CD4-positive, alpha-beta T cell treated with Interleukin-15 for 4 hours (primary cell): ENCODE measurements around the gene RNU4-1.
"Not testable (repeated sequence)": the region's sequence is repeated elsewhere in the genome, so short reads cannot be mapped to it uniquely, and the experiment has no call there.

Experiments
- DNase-seq: peaks from one replicate; pipeline ENCODE4 v3.0.0-alpha.2; 2020; ENCODE audit warnings: low spot score

Gene RNU4-1

DNA sequence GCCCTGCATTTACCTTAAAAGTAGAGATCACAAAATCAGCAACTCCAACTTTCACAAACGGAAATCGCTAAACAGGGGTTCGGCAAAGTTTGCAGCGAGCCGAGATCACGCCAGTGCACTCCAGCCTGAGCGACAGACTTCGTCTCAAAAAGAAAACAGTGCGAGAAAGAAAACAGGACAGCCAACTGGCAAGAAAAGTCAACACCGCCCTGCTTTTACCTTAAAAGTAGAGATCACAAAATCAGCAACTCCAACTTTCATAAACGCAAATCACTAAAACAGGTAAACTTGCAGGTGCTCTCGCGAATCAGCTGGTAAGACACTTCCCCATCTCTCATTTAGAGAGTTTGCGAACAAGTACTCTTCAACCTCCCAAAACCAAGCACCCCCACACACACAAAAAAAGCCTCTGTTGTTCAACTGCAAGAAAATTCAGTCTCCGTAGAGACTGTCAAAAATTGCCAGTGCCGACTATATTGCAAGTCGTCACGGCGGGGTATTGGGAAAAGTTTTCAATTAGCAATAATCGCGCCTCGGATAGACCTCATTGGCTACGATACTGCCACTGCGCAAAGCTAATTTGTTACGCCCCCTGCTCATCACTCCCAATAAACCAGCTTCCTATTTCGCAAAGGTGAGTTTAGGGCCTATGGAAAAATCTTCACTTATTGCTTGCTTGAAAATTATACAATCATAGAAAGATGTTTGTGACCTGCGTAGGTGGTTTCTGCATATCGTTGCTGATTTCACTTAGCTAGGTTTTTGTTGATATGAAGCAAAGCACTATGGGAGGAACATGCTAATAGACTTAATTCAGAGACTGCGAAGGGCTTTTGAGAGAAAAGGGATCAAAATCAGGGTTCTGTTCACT lies at the start of gene RNU4-1:
RNU4-1 (minus strand) TSS at position 577 of the 871 bp plus-strand sequence.
- DNase-seq = peak; percentile 82

DNA sequence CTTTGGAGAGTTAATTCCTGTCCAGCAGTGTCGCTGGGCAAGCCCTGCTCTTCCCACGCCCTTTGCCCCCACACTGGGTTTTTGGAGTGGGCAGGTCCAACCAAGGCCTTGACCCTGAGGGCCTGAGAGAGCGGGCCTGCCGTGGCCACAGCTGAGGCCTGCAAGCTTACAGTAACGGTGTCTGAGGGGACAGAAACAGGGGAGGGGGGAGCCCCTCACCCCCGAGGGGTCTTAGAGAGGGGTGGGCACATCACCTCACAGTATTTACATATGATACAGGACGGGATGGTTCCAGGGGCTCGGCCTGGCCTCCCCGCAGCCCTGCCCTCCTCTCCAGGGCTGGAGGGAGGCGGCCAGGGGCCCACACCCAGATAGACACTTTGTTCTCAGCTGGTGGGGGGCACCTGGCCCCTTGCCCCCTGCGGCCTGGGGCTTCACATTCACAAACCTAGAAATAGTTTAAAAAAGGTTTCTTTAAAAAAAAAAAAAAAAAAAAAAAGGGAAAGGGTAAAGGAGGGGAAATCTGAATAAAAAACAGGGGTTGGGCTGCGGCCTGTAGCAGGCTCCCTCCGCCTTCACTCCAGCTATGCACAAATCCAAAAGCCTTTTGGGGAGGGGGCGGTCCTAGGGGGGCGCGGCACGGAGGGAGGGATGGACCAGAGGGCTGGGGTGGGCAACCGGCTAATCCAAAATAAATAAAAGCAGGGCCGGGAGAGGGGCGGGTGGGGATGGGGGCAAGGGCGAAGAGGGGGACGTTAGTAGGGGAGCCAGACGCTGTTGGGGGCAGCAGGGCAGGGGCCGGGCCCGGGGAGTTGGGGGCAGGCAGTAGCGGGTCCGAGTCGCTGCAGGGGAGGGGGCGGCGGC lies 49.4 kb upstream of the RNU4-1 start:
- DNase-seq = no peak

DNA sequence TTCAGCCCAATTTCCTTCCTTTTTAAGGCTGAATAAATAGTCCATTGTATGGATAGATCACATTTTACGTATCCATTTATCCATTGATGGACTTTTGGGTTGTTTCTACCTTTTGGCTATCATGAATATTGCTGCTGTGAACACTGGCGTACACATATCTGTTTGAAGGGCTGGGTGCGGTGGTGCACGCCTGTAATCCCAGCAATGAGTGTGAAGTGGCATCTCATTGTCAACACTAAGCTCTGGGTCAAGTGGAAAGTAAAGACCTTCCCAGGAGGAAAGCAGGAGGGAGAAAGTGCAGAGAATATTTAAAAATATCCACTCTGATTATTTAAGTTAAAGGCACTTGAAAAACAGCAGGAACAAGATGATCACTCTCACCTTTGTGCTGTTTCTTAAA lies 46.2 kb upstream of the RNU4-1 start:
- DNase-seq = no peak

DNA sequence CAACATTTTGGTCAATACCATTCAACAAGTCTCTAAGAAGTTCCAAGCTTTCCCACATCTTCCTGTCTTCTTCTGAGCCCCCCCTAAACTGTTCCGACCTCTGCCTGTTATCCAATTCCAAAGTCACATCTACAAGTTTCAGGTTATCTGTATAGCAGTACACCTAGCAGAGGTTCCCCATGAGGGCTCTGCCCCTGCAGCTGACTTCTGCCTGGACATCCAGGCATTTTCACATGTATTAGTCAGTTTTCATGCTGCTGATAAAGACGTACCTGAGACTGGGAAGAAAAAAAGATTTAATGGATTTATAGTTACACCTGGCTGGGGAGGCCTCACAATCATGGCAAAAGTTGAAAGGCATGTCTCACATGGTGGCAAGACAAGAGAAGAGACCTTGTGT lies 44.7 kb upstream of the RNU4-1 start:
- no peak for DNase-seq

DNA sequence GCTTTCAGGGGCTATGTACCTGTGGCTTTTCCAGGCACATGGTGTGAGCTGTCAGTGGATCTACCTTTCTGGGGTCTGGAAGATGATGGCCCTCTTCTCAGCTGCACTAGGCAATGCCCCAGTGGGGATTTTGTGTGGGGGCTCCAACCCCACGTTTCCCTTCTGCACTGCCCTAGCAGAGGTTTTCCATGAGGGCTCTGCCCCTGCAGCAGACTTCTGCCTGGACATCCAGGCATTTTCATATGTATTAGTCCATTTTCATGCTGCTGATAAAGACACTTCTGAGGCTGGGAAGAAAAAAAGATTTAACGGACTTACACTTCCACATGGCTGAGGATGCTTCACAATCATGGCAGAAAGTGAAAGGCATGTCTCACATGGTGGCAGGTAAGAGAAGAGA lies 43.4 kb upstream of the RNU4-1 start:
- not testable (repeated sequence) for DNase-seq

DNA sequence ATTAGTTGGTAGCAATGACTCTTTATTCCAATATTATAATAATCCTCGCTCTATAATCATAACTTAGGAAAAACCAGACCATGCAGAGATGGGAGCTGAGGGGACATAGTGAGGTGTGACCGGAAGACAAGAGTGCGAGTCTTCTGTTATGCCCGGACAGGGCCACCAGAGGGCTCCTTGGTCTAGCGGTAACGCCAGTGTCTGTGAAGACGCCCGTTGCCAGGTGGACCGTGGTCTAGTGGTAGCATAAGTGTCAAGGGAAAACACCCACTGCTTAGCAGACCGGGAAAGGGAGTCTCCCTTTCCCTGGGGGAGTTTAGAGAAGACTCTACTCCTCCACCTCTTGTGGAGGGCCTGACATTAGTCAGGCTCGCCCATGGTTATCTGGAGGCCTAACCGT lies 42.4 kb upstream of the RNU4-1 start:
- DNase-seq = peak; percentile 9

DNA sequence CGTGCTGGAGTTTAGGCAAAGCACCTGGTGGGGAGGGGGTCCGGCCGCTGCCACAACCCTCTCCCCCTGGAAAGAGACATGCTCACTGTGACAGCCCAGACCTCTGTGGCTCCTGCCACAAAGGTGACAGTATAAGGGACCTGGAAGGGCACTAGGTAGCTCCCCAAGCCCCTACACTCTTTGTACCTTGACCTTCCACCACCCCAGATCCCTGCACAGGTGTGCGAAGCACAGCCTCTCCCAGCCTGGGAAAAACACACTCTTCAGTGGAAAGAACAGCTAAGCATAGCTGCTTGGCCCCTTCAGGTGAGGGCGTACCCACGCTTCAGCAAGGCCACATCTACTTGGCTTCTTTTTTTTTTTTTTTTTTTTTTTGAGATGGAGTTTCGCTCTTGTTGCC lies 39.5 kb upstream of the RNU4-1 start:
- DNase-seq = no peak

DNA sequence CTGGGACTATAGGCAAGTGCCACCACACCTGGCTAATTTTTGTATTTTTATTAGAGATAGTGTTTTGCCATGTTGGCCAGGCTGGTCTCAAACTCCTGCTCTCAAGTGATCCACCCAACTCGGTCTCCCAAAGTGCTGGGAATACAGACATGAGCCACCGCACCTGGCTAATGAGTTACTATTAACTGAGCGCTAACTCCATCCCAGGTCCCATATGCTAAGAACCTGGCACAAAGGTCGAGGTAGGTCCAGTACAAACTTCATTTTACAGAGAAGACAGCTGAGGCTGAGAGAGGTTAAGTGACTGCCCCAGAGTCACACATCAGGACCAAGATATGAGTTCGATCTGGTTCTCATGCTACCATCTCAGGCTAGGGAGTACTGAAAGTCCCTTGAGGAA lies 39.0 kb upstream of the RNU4-1 start:
- DNase-seq = no peak

DNA sequence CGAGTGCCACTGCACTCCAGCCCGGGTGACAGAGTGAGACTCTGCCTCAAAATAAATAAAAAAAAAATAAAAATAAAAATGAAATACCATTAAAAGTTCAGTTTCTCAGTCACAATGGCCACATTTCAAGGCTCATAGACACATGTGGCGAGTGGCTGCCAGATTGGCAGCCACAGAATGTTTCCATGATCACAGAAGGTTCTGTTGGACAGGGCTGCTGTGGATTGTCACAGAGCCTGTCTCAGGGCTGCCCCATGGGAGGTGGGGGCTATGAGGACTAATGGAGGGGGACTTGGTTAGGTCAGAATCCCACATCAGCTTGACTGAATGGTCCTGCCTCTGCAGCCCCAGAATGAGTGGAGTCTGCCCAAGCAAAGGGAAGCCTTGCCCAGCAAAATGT lies 38.4 kb upstream of the RNU4-1 start:
- DNase-seq = no peak

DNA sequence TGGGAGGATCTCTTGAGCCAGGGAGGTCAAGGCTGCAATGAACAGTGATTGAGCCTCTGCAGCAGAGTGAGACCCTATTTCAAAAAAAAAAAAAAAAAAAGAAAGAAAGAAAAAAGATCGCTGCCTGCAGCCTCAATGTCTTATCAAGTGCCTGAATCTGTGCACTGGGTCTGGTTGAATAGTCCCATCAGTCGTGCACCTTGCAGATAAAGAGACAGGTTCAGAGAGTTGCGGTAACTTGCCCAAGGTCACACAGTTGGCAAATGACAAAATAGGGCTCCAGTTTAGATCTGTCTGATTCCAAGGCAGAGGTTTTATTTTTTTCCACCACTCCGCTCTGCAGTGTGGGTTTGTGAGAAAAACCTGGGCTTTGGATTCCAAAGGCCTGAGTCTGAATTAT lies 35.2 kb upstream of the RNU4-1 start:
- no peak for DNase-seq

DNA sequence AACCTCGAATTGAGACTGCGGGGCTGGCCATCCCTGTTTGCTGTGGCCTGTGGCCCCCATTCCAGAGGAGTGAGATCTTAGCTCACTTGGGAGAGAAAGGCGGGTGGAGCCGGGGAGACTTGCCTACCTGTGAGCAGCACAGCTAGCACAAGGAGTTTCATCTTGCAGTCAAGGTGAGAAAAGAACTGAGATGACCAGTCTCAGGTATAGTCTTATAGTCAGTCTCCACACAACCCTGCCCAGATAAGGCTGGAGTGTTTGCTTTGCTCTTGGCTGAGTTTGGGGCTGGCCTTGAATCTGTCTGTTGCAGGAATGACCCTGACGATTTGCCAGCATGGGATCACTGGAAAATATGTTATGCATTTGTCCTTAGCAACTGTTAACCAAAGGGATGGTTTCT lies 34.6 kb upstream of the RNU4-1 start, which contains the start of gene PLA2G1B:
PLA2G1B (minus strand) TSS at position 187 of the 400 bp plus-strand sequence; CDS start at position 161, 26 bp downstream.
- no peak for DNase-seq

DNA sequence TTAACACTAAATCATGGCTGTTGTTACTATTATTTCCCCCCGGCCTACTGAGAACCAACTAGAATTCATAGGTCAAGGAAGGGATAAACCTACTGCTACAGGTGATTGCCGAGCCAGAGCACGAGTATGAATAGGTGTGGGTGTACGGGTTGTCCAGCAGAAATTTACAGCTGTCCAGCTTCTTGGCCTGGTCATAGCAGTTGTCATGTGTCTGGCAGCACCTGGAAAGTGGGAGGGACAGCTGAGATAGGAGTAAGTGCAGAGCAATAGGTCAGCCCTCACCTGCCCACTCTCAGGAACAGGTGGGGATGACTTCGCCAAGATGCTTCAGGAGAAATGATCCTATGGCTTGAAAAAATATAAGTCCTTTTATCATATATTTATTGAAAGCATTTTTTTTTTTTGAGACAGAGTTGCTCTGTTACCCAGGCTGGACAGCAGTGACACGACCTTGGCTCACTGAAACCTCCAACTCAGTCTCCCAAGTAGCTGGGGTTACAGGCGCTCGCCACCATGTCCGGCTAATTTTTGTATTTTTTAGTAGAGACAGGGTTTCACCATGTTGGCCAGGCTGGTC lies 31.9 kb upstream of the RNU4-1 start:
- no peak for DNase-seq

DNA sequence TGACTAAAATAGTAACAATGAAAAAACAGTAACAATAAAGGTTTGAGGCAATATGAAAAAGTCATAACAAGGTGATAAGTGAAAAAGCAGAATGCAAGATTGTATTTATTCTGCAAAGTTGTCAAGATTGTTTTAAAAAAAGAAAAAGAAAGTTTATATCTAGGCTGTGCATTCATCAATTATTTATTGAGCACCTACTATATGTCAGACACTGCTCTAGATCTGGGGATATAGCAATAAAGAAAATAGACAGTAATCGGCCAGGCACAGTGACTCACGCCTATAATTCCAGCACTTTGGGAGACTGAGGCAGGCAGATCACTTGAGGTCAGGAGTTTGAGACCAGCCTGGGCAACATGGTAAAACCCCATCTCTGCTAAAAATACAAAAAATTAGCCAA lies 30.7 kb upstream of the RNU4-1 start:
- DNase-seq = no peak

DNA sequence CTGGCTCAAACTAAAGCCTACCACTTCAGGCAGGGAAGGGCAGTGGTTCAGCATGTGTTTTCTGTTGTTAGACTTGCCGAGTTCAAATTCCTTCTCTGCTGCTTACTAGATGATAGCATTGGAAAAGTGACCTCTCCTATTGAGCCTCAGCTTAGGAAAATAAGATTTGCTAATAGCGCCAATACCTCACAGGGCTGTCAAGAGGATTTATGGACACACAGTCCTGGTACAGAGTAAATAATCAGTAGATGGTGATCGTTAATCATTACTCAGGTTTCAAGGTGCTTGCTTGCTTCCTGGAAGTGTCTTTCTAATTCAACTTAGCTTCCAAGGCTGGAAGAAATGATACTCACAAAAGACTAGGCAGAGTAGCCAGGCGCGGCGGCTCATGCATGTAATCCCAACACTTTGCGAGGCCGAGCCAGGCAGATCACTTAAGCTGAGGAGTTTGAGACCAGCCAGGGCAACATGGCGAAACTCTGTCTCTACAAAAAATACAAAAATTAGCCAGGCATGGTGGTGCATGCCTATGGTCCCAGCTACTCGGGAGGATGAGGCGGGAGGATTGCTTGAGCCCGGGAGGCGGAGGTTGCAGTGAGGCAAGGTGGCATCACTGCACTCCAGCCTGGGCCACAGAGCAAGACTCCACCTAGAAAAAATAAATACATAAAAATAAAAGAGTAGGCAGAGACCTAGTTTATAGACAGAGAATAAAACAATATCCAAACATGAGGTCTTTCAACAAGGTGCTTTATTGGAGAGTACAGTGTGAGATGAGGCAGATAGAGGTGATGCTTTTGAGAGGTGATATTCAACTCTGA lies 28.6 kb upstream of the RNU4-1 start:
- DNase-seq = no peak

DNA sequence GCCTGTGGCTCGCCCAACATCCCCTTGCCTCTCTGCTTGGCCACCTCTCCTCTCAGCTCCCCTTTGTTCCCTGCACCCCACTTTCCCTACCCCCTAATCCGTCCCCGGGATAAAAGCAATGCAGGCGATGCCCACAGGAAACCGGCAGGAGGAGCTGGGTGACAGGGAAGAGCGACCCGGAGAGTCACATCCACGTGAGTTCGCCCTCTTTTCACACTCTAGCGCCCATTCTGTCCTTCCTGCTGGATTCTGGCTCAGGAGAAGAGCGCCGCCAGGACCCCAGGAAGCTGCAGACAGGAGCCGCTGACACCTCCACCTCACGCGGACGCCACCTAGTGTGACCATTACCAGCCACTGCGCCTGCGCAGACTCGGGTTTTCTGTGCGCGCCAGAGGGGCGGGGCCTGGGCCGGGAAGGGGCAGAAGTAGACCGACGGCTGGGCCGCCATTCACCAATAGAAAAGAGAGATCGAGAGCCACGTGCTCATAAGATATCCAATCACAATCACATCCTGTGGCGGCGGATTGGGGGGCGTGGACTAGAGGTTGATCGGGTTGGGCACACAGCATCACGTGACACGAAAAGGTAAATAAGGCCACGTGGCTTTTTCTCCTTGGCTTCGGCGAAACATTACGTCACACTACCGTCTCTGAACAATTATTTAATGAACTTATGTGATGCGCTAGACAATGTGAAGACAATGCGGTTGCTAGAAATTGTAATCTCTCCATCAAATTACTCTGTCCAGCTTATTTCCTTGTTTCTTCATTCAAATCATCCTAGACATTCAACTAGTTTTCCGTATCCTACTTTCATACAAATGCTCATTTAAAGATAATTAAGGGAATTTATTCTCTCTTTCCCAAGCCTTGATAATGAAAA lies 24.4 kb upstream of the RNU4-1 start:
- peak; percentile 100 for DNase-seq

DNA sequence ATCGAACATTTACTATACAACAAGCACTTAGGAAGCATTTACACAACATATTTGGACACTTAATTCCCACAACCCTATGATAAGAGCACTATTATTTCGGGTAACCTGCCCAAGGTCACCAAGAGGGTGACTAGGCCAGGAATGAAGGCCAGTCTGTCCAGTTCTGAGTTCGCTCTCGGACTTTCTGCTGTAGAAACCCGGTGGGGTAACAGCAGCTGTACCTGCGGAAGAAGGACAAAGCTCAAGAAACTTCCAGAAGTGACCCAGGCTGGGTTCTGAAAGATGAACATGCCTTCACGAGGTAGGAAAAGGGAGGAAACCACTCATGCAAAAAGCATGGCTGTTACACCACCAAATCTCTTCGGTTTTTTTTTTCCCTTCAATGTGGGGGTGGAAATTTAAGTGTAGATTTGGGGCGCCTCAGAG lies 23.8 kb upstream of the RNU4-1 start:
- no peak for DNase-seq

DNA sequence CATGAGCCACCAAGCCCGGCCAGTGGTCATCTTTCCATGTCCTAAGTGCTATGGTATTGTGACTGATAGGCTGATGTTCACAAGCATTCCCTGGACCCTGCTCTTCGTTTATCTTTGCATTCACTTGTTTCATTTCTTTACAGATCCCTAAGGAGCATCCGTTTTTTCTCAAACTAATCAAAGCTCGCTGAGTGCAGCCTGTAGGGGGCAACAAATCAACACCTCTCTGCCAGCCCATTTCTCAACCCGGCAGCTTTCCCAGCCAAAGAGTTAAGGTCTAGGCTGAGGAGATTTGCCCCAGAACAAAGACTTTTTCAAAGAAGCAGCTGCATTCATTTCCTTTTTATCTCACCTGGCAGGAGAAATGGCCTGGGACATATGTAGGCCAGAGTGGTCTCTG lies 21.2 kb upstream of the RNU4-1 start:
- DNase-seq = no peak

DNA sequence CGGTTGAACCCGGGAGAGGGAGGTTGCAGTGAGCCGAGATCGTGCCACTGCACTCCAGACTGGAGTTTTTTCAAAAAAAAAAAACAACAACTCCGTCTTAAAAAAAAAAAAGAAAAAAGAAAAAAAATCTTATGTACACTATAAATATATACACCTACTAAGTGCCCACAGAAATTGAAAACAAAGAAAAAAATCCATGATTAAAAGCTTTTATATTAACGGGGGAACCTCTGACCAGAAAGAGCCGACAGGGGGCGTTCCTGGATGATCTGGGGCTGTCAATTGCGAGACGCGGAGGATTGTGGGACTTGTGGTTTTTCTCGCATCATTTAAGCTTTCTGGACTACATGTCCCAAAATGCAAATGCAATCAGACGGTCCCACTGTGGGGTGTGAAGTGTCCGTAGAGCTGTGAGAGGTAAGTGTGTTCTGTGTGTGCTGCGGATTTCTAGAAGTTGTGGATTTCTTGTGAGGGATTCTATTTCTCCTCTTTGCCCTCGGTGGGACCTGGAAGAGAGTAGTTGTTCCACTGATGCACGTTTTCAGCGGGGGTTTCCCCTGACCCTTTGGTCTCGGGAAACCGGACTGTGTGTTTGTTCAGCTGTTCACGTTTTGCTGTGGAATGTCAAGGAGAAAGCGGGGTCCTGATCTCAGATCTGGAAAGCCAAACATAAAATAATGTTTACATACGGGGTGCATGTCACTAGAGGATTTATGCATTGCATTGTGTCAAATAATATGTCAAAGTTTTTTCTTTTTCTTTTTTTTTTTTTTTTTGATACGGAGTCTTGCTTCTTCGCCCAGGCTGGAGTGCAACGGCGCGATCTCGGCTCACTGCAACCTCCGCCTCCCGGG lies 9.2 kb upstream of the RNU4-1 start, which contains the start of gene SIRT4:
SIRT4 (plus strand) TSS at position 360 of the 854 bp plus-strand sequence. CDS start 1,241 bp downstream, outside the sequence.
- peak; percentile 91 for DNase-seq

DNA sequence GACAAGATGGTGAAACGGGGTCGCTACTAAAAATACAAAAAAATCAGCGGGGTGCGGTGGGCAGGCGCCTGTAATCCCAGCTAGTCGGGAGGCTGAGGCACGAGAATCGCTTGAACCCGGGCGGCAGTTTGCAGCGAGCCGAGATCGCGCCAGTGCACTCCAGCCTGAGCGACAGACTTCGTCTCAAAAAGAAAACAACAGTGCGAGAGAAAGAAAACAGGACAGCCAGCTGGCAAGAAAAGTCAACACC lies 701 bp downstream of the RNU4-1 start:
- no peak for DNase-seq
